IPS-NIHi11 (cell line): ENCODE results near the gene DCHS2.
"Not testable (repeated sequence)": the region's sequence is repeated elsewhere in the genome, so short reads cannot be mapped to it uniquely, and the experiment has no call there.

ENCODE experiments used
- DNase-seq: peaks from one replicate; pipeline ENCODE4 v3.0.0; 2012; ENCODE audit warnings: mixed read lengths, low spot score

Gene DCHS2

DNA sequence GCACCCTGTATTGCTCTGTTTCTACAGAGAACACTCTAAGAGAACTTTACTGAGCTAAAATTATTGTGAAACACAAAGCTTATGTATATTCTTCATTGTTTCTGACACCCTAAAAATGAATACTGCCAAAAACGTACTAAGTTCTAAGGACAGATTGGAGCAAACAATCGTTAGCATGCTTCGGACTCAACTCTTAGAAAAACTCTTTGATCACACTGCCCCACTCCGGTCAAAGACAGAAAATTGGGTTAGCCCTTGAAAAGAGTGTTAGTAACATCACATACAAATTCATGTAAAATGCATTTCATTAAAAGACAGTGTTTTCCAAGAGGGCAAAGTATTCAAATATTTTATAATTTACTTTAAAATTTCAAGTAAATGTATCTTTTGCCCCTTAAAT lies 177.4 kb downstream of the DCHS2 start:
- DNase-seq, result no peak

DNA sequence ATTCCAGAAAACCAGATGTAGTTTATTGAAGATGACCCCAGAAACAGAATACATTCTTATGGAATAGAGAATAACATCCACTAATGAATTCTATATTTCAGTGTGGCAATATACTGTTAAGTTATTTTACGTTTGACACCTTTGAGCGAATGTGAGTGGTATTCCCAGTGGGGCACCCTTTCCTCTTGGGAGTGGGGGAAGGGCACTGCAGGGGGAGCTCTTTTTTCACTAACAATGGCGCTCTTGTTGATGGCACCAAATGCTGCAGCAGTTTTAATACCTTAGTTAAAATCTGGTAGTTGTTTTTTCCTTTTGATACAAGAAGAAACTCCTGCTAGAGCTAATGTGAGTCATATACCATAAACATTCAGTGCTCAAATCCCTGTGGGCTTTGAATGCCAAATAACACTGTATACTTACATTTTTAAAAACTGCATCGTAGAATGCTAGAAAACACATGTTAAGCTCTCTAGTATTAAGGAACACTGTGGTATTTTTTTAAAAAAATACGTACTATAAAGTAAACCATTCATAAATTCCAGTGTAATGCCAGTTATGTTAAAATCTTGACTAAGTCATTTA lies 178.5 kb downstream of the DCHS2 start:
- no peak for DNase-seq

DNA sequence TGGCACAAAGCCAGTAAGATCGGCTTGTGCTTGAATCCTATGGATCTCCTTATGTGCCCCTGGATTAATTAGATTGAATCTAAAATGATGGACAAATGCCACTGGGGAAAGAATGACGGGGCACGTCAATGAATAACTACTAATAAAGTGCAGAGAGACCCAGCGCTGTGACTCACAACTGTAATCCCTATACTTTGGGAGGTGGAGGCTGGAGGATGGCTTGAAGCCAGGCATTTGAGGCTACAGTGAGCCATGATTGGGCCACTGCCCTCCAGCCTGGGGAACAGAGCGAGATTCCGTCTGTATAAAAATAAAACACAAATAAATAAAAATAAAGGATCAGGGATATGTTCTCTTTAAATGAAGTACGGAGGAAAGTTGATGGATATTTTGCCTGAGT lies 179.4 kb downstream of the DCHS2 start:
- DNase-seq, result no peak

DNA sequence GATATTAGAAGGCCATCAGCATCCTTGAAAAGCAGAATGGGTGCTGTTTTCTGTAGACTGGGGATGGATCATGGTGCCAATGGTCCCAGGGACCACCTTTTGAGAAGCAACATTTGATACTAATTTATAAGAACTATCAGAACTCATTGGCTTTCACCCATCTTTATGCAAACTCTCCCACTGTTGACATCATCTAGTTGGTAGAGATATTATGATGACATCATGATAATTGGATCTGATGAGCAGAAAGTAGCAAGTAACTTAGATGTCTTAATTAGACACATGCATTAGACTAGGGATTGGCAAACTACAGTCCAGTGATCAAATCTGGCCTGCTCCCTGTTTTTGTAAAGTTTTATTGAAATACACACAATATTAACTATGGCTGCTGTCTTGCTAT lies 181.0 kb downstream of the DCHS2 start:
- no peak for DNase-seq

DNA sequence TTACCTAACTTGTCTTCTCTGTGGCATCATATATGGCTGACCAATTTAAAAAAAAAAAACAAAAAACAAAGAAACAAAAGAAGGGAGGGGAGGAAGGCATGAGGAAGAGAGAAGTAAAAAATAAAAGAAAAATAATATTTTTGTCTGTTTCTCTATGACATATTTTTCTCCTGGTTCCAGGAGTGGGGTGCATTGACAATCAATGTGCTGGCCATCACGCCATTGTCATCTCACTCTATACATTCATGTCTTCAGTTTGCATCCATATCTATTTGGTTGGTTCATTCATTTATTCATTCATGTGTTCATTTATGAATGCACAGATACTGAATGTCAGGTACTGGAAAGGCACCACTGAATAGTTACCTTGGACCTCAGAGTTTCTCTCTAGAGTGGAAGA lies 183.4 kb downstream of the DCHS2 start:
- DNase-seq, result no peak

DNA sequence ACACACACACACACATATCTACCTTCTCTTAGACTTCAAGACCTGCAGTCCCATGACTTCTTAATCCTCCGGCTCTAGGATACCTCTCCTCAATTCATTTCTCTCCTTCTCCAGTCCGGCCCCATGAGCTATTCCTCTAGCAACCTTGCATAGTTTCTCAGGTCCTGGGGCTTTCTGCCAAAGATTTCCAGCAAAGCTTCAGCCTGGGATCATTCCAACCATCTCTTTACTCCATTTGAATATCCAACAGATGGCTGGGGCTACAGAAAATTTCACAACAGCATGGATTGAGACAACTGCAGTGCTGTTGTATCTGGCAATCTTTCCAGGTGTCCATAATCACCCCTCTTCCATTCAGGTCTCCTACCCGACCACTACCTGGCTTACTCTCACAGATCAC lies 184.1 kb downstream of the DCHS2 start:
- no peak for DNase-seq

DNA sequence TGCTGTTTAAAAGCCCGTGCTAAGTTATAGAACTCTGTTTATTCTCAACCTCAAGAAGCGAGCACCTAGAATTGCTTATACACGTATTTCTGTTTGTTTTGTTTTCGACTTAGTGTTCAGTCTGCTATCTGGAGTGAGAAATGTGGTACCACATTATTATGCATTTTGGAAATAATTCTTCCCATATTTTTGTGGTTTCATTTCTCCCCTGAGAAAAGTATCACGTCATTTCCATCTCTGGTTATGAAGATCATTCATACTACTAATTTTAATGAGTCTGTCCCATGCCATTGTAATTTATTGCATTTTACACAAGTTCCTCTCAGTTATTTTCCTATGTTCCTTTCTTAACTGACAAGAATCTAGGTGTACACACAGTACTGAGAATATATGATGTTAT lies 186.0 kb downstream of the DCHS2 start:
- no peak for DNase-seq

DNA sequence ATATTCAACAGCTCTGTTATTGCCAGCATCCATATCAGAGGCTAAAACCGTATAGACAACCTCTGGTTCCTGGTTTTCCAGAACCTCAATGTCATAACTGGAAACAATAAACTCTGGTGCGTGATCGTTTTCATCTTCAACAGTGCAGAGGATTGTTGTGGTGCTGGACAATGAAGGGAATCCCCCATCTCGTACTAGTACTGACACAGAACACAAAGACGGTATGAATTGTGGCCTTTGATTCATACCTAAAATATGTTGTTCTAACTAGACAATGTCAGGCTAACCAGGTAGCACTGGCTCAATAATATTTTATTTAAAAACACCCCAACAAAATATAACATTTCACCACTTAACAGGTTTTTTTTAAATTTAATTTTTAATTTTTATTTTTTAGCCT lies 186.9 kb downstream of the DCHS2 start:
- no peak for DNase-seq

DNA sequence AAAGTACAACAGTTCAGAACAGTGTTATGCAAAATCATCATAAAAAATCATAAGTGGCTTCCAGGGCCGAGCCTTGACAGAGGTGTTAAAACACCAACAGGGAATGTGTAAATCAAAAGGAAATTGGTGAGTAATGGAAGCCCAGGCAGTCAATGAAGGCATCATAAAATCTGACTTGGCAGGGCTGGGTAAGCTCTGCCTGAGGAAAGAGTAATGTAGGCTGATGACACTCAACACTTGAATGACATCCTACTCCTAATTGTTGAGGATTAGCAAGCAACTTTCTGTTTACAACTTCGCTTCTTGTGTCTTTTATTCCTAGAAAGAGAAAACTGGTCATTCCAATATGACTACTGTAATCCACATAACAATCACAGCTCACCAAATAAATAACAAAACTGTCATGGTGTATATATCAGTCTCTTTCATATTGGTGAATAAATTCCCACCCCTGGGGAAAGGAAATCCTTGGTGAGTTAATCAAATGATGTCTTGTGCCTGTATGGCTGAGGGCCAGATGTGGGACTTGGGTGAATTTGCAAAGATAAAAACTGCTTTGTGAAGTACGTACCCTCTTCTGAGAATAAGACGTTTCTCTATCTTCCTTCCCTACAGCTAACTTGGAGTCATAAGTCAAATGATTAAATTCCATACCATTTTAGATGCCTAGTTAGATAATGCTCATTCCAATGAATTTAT lies 196.8 kb downstream of the DCHS2 start:
- DNase-seq, result no peak

DNA sequence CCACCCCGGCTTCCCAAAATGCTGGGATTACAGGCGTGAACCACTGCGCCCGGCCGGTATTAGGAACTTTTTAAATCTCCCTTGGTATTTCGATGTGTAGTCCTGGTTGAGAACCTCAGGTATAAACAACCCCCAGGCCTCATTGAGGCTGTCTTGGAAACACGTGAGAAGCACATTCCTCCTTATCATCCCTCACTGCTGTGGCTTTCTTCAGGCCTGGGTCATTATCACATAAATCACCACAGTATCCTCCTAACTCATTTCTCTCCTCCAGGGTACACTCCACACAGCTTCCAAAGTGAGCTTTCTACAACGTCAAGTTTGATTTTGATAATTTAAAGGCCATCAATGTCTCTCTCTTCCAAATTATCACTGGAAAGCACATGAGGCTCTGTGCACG lies 198.2 kb downstream of the DCHS2 start:
- DNase-seq, result no peak

DNA sequence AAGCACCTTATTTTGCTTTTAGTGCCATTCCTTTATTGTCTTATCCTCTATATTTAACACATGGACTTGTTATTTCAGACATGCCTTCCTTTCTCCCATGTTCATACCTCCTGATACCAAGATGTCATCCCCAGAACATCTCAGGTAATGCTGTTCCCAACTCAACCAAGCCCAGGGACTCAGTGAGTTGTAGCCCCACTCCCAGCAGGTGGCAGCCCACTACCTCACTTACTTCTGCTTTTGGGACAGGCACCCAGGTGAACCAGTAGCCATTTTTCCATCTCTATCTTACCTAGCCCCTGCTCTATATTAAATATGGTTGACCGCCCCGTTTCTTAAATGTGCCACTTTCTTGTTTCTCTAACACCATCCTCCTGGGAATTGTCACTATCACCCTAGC lies 199.0 kb downstream of the DCHS2 start:
- no peak for DNase-seq

DNA sequence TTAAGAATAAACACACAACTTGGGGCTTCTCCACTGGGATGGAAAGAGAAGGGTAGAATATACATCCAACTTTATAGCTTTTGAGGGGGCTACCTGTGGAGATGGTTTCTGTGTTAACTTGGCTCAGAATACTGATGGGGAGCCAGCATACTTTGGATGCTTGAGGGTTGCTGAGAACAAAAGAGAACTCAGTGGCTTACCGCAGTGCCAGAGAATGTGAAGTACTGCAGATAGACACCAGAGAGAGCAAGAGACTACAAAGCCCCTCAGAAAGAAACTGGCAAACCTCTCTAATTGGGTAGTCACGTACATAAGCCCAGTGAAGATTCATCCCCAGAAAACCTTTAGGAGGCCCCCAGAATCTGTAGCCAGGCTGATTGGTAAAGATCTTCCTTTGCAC lies 214.4 kb downstream of the DCHS2 start:
- peak; percentile 77 for DNase-seq

DNA sequence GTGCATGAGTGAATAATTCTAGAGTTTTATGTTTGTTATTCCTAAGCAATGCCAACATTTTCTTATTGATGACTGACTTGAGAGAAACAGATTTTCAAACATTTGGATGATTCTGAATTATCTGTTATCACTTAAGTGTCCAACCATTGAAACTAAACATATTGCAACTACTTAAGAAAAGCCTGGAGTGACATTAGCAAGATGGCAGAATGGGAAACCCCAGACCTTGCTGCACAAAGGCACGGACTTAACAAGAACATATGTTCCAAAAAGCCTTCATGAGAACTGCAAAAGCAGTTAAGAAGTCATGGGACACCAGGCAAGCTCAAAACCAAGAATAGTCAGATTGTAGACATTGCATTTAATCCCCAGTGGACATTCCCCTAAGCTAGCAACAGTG lies 215.1 kb downstream of the DCHS2 start:
- DNase-seq, result no peak

DNA sequence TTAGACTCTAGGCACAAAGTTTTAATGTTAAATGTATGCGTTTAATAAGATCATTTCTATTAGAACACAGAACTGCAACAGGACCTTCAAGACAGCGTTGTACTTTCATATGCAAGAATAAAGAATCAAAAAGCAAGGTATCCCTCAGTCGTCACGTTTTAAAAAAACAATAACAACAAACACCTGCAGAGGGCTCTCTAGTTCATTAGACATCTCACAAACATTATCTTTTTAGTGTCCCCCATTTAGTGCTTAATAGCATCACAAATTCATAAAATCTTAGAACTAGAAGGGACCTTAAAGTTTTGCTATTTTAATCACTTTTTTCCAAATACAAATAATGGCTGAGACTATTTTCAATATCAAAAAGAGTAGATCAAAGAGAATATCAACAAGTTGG lies 236.6 kb downstream of the DCHS2 start:
- DNase-seq, result peak; percentile 10

DNA sequence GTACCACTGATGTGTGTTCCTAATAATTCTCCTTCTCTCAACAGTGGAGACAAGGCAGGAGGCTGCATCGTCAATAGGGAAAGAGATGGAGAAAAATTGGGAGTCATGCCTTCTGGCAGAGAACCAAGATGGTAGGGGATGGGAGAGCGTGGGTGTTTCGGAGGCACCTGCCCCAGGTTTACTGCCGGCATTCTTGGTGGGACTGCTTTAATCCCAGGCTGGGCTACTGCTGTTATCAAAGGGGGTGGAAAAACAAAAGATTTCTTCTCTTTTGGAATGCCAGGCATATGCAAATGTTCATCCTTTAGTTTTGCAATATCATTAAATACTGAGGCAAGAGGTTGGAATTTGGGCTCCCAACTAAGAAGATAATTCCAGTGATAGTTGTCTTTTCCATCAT lies 257.0 kb downstream of the DCHS2 start:
- DNase-seq, result no peak

DNA sequence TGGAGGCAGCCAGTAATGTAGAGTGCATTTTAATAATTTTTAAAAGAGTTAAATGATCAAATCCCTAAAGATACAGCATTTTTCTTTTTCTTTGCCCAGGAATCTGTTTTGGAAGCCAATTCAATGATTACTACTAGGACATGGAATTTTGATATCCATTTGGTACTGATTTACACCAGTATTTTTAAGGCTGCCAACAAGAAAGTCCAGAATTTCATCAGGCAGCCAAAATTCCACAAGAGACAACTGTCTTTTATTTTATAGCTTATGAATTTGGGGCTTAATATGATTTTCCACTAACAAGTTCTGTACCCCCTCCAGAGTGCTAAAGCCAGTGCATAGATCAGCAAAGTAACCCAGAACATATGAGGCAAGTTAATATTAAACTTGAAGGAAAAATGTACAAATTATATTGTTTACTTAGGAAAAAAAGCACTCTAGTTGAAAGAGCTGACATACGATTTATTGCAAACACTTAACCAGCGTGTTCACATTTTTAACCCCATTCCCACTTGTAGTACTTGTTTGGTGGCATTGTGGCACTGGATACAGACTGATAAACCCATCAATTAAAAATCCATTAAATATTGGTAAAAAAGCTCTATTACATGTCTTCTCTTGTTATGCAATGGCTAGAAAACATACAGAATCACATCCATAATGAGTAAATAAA lies 259.7 kb downstream of the DCHS2 start:
- no peak for DNase-seq

DNA sequence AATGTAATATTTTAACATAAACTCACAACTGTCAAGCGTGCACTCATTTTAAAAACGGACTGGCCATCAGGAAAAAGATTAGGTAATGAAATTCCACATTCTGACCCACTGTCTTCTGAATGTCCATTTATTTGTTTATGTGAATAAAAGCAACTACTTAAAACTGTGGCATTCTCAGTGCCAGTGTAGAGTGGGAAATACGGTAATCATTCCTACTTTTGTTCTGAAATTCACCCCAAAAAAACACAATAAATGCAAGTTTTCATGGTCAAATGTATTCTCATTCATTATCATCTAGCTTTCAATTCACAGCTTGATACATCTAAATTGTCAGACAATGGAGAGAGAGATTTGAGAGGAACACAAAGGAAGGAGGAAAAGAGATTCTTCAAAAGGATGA lies 260.9 kb downstream of the DCHS2 start:
- no peak for DNase-seq

DNA sequence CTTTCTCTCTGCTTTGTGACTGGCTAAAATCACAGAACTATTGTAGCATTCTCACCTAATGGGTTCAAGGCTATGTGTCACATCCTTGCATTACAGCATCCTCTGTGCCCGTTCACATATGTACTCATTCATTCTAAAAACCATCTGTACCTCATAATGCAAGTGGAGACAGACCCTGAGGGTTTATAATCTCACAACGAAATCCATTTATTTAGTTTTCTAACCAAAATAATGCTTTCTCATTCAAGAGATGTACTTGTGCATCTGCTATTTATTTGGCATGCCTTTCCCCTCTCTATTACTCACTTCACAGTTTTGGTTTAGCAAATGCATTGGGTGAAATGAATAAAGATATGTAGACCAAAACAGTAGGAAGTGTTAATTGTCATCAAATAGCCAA lies 261.5 kb downstream of the DCHS2 start:
- DNase-seq, result no peak

DNA sequence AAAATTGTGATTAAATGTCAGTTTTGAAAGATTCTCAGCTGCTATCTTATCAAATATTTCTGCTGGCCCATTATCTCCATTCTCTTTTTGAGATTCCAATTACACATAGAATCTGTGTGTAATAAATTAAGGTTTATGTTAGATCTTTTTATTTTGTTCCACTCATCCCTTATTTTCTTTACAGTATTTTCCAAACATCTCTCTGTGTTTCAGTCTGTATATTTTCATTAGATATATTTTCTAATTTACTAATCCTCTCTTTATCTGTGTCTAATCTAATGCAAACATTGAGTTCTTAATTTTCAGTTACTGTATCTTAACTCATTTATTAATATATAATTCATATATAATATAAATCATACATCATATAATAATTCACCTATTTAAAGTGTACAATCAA lies 268.7 kb downstream of the DCHS2 start:
- DNase-seq, result no peak

DNA sequence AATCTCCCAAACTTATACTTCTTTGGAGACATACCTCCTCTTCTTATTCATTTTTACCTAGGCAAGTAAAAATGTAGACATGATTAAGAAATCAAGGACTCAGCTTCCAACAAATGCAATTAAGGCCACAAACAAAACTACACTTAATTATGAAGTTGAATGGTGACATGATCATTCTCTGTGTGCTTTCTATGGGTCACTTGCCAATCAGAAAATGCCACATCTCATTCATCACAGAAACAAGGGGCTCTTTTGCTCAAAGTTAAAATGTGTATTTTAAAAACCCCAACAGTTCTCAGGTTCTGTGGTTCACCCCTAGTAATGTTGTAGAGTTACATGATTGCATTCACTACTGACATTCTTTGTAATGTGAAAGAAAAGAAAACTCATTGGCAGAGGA lies 273.5 kb downstream of the DCHS2 start:
- DNase-seq, result no peak

DNA sequence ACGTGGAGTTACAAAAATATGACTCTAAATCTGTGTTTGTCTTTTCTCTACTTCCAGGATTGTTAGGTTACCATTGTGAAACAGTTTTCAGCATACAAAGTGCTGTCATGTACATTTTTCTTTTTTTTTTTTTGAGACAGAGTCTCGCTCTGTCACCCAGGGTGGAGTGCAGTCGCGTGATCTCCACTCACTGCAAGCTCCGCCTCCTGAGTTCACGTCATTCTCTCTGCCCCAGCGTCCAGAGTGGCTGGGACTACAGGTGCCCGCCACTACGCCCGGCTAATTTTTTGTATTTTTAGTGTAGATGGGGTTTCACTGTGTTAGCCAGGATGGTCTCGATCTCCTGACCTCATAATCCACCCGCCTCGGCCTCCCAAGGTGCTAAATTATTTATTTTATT lies 274.2 kb downstream of the DCHS2 start:
- not testable (repeated sequence) for DNase-seq

DNA sequence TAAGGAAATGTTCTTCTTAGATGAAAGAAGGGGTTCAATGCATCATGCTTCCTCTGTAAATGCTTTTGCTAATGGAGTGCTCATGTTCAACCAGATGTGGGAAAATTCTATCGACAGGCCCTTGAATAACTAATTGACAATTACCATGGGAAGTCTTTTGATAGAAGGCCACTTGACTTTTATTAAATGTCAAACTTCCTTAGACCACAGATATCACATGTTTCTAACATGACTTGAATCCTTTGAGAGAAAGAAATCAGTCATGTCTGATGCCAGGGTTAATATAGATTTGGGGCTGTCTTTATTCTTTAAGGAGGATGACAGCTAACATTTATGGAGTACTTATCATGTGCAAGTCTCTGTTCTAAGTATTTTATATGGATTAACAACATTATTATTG lies 280.1 kb downstream of the DCHS2 start:
- no peak for DNase-seq

DNA sequence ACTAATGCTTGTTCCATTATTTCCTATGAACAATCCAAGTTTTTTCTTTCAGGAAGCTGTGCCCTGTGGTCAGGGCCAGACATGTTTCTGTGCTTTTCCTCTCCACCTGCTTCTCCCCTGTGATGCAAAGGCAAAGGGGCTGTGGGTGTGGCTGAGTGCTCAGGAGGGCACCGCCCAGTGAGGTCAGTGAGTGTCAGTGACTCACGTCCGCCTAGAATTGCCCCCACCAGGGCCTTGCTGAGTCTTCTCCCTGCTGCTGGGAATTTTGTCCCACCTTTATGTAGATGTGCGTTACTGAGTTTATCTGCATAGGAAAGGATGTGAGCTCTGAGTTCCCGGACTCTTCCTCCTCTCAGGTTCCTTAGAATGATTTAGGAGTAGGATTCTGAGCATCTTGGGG lies 283.2 kb downstream of the DCHS2 start:
- peak; percentile 49 for DNase-seq

DNA sequence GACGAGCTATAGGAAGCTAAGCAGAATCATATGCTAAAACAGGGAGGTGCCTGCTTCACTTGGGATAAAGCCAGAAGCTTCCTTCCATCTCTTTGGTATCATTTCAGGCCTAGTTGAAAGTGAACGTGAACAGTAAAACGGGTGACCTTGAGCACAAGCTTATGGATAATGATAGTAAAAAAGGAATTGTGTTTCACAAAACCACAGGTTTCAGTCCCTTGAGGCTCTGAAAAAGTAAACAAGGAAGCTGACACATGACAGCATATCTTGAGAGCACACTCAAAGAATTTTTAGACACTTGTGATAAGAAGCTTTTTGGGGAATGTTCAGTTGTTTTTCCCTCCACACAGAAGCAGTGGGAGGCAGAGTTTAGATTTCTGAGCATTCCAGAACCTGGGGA lies 286.1 kb downstream of the DCHS2 start:
- no peak for DNase-seq
